ENCODE results near the gene FADD.
"Not testable (repeated sequence)": the region's sequence is repeated elsewhere in the genome, so short reads cannot be mapped to it uniquely, and the experiment has no call there.

The FADD gene

DNA sequence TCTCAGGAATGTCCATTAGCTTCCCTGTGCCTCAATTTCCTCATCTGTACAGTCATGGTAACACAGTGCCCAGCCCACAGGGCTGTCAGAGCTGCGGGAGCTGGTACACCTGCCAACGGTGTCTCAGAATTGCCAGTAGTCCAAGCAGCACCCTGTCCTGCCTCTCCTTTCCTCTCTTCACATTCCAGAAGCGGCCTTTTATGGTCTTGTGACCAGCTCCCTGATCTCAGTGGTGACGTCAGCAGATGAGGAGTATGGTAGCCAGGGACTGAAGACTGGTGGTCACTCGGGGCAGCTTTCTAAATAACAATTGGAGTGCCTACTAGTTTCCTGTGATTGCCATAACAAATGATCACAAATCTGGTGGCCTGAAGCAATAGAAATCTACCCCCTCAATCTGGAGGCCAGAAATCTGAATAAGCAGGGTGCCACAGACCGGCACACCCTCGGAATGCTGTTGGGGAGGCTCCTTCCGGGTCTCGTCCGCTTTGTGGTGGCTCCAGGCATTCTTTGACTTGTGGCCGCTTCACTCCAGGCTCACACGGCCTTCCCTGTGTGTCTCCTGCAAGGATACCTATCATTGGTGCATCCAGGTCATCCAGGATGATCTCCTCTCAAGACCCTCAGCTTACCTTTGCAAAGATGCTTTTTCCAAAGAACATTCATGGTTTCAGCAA lies 2.1 kb downstream of the FADD start:
- no peak for DNase-seq

DNA sequence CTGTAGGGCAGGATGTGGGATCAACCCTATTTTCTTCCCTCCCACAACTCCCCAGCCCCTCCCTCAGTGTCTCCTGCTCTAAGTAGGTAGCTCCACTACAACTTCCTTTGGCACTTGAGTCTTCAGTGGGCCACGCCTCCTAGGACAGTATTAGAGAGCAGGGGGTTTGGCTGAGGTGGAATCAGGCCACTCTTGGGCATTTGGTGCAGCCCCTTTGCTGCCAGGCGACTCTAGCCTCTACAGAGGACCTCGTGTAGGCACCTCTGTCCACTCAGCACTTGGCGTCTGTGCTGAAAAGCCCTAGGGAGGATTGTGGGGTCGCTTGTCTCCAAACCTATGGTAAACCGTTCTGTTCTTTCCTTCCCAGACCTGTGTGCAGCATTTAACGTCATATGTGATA lies 2.7 kb downstream of the FADD start:
- no peak for DNase-seq

DNA sequence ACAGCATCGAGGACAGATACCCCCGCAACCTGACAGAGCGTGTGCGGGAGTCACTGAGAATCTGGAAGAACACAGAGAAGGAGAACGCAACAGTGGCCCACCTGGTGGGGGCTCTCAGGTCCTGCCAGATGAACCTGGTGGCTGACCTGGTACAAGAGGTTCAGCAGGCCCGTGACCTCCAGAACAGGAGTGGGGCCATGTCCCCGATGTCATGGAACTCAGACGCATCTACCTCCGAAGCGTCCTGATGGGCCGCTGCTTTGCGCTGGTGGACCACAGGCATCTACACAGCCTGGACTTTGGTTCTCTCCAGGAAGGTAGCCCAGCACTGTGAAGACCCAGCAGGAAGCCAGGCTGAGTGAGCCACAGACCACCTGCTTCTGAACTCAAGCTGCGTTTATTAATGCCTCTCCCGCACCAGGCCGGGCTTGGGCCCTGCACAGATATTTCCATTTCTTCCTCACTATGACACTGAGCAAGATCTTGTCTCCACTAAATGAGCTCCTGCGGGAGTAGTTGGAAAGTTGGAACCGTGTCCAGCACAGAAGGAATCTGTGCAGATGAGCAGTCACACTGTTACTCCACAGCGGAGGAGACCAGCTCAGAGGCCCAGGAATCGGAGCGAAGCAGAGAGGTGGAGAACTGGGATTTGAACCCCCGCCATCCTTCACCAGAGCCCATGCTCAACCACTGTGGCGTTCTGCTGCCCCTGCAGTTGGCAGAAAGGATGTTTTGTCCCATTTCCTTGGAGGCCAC lies 3.3 kb downstream of the FADD start:
- DNase-seq = no peak

DNA sequence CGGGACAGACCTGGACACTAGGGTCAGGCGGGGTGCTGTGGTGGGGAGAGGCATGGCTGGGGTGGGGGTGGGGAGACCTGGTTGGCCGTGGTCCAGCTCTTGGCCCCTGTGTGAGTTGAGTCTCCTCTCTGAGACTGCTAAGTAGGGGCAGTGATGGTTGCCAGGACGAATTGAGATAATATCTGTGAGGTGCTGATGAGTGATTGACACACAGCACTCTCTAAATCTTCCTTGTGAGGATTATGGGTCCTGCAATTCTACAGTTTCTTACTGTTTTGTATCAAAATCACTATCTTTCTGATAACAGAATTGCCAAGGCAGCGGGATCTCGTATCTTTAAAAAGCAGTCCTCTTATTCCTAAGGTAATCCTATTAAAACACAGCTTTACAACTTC lies 3.9 kb downstream of the FADD start:
- DNase-seq = no peak

GRCh38 chr11:70207531-70208131 lies 4.5 kb downstream of the FADD start:
- DNase-seq = no peak

DNA sequence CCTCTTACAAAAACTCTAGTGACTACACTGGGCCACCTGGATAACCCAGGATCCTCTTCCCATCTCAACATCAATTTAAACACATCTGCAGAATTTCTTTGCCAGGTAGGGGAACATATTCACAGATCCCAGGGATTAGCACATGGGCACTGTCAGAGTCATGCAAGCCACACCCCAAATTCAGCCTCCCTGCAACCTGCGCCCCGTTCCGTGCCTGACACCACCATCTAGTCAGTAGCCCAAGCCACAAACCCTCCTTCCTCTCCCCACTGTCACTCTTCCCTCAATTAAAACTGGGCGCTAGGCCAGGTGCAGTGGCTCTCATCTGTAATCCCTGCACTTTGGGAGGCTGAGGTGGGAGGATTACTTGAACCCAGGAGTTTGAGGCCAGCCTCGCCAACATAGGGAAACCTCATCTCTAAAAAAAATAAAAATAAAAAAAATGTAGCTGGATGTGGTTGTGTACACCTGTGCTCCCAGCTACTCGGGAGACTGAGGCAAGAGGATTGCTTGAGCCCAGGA lies 6.4 kb downstream of the FADD start:
- DNase-seq = no peak

DNA sequence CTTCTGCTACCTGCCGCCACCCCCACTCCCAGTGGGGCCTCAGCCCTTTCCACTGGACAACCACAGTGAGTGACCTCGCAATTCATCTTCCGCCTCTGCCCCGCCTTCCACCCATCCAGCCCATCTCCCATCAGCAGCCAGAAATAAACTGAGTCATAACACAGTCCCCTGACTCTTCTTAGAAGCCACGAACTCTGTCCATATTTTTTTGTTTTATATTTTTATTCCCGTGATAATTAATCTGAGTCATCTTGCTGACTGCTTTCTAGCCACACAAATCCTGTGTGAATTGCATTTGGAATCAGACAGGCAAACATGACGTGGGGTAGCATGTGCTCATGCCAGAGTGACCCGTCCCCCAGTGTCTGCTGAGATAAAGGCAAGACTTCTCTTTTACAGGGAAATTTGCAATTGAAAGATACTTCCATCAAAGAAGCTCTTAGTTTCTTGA lies 7.0 kb downstream of the FADD start:
- DNase-seq = no peak

DNA sequence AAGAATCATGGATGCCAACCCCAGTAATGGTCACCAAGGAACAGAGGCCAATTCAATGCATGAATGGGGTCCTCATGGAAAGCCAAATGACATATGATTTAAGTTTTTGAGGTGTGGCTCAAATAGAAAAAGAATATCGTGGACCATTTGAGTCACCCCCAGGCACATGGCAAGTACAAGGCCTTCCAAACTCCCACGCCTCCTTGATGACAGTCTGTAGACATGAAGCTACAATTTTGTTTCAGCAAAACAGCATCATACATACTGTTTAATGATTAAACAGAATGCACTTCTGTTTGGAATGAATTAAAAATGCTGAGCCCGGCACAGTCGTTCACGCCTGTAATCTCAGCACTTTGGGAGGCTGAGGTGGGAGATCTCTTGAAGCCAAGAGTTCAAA lies 7.4 kb downstream of the FADD start:
- no peak for DNase-seq

GRCh38 chr11:70212227-70212811 lies 9.2 kb downstream of the FADD start:
- no peak for DNase-seq

DNA sequence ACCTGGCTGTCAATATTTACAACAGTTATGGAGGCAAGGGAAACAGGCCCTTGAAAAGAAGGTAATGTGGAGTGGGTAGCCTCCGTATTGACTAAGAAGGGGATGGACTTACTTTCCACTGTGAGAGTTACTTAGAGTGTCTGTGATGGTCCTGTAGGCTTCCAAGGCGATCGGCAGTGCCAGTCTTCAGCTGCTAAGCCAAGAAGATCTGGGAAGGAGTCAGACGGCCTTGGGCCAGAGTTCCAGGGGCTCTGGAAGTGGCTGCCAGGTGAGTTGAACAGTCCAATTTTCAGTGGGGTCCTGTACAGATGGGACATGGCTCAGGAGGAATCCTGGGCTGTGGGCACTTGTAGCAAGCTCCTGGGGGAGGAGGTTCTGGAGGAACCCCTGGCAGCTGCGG lies 14.3 kb downstream of the FADD start:
- DNase-seq = not testable (repeated sequence)

GRCh38 chr11:70218076-70218475 lies 15.0 kb downstream of the FADD start:
- not testable (repeated sequence) for DNase-seq

- no peak for DNase-seq
Measured at GRCh38 chr11:70220136-70220535, 17.0 kb downstream of the FADD start.

DNA sequence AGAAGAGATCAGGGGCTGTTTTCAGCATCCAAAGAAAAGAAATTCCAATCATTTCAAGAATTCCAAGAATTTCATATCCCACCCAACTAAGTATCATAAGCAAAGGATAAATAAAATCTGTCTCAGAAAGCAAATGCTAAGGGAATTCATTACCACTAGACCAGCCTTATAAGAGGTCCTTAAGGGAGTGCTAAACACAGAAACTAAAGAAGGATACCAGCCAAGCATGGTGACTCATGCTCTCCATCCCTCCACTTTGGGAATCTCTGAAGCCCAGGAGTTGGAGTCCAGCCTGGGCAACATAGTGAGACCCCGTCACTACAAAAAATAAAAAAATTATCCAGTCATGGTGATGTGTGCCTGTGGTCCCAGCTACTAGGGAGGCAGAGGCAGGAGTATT lies 17.8 kb downstream of the FADD start:
- no peak for DNase-seq

DNA sequence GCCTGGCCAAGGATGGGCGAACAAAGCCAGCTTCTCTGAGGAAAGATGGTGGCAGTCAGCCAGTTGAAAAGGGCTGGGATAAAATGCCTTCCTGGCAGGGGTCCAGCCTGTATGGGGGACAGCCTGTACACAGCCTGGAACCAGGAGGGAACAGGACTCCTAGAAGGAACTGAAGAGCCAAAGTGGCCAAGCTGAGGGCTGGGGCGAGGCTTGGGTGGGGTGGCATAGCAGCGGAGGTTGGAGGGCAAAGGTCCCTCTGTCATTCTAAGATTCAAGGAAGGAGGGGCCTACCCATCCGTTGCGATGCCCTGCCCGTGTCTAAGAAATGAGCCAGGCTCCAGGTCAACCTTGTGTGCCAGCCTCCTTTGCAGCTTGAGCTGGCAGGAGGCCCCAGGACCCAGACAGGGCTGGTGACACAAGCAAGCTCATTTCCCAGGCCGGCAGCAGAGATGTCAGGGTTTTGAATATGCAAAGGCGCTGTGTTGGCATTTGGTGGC lies 22.6 kb downstream of the FADD start:
- no peak for DNase-seq

- no peak for DNase-seq
Measured at GRCh38 chr11:70226183-70226582, 23.1 kb downstream of the FADD start.

- no peak for DNase-seq
Measured at GRCh38 chr11:70226967-70227366, 23.9 kb downstream of the FADD start.

DNA sequence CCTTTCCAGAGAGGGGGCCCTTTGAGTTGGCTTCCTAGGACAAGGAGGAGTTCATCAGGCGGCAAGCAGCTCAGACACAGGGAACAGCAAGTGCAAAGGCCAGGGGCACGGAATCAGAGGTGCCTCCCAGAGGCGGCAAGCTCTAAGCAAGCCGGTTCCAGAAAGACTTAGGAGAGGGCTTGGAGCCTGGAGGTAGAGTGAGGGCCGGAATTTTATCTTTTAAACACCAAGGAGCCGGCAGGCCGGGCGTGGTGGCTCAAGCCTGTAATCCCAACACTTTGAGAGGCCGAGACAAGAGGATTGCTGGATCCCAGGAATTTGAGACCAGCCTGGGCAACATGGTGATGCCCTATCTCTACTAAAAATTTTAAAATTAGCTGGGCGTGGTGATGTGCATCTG lies 26.6 kb downstream of the FADD start:
- no peak for DNase-seq

- DNase-seq = no peak
Measured at GRCh38 chr11:70230151-70230839, 27.2 kb downstream of the FADD start.

GRCh38 chr11:70230840-70231710 lies 28.0 kb downstream of the FADD start:
- no peak for DNase-seq

DNA sequence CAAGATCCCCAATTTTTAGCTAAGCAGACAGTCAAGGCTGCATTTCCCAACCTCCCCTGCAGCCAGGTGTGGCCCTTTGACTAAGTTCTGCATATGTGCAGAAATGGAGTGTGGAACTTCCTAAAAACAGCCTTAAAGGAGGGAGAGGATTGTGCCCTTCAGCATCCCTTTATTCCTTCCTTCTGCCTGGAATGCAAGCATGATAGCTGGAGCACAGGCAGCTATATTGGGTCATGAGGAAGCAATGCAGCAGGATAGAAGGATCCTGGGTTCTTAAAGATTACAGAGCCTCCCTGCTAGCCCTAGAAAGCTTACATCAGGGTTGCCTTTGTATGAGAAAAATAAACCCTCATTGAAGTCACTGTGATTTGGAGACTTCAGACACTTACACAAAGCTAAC lies 29.9 kb downstream of the FADD start:
- DNase-seq = no peak

DNA sequence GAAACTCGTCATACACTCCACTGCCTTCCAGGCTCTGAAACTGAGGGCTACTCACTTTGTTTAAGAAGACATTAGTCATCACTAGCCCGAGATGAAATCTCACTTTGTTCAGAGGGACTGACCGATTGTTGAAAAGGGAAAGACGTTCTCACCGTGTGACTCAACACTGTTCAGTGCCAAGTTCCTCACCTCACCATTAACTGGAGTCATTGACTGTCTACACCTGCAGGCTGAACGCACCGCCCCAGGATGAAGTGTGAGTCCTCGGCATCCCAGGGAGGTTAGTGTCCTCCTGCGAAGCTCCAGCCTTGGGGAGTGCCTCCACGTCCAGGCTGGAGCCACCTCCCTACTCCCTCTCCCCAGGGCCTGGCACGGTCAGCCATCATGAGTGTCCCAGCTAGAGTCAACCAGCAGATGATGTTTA lies 30.4 kb downstream of the FADD start:
- DNase-seq = no peak

DNA sequence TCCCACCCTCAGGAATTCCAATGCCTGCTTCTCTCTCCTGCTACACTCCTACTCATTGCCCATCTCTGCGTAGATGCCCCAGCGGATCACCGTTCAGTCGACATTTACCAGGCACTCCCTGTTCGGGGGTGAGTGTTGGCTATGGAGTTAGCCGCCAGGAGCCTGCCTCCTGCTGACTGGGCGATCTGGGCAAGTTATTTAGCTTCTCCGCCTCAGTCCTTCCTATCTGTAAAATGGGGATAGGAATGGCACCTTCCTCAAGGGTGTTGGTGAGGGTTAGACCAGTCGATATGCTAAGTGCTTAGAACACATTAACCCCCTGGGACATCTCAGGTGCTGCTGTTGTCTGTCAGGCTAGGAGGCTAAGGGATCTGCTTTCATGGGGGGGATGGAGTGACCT lies 30.9 kb downstream of the FADD start:
- DNase-seq = no peak
